Measurements from ENCODE around the gene PIGL.
"Not testable (repeated sequence)": the region's sequence is repeated elsewhere in the genome, so short reads cannot be mapped to it uniquely, and the experiment has no call there.

Gene PIGL

GRCh38 chr17:16217002-16217635 lies at the start of gene PIGL:
Gene PIGL, plus strand, starts transcription at chr17:16217210. Its CDS starts 17 bp downstream, at chr17:16217227.
- H3K36me3 ChIP-seq (ENCODE audit: insufficient read depth, low read length): no peaks in the 10 kb centered on the region
- H2AFZ ChIP-seq (ENCODE audit: low read length, unreplicated experiment): peak within 1 kb of the TSS; percentile 97
- H3K27ac ChIP-seq (ENCODE audit: low read depth, low read length): peak within 1 kb of the TSS; percentile 82
- H3K4me3 ChIP-seq (ENCODE audit: low read depth, low read length): peak within 1 kb of the TSS; percentile 82
- H3K79me2 ChIP-seq (ENCODE audit: control insufficient read depth, insufficient read depth, low read length, unreplicated experiment): peaks cover 70% of the 10 kb centered on the region
- peaks cover 15% of the 10 kb centered on the region for H3K4me1 ChIP-seq (ENCODE audit: control insufficient read depth, insufficient read depth, low read length, unreplicated experiment)
- H3K27me3 ChIP-seq (ENCODE audit: insufficient read depth, low read length): no peaks in the 10 kb centered on the region

- H3K4me1 ChIP-seq (ENCODE audit: control insufficient read depth, insufficient read depth, low read length, unreplicated experiment): peaks cover 9% of the 10 kb centered on the region
- no peaks in the 10 kb centered on the region; the same call in 1 of the 2 replicates for H3K36me3 ChIP-seq (ENCODE audit: insufficient read depth, low read length)
- H3K4me3 ChIP-seq (ENCODE audit: low read depth, low read length): peak overlapping the region; percentile 12; the same call in 1 of the 2 replicates
- H2AFZ ChIP-seq (ENCODE audit: low read length, unreplicated experiment): no peak overlapping the region
- peak overlapping the region; percentile 11; the same call in 1 of the 2 replicates for H3K27ac ChIP-seq (ENCODE audit: low read depth, low read length)
- peaks cover 32% of the 10 kb centered on the region for H3K79me2 ChIP-seq (ENCODE audit: control insufficient read depth, insufficient read depth, low read length, unreplicated experiment)
- H3K27me3 ChIP-seq (ENCODE audit: insufficient read depth, low read length): no peaks in the 10 kb centered on the region
Observed at GRCh38 chr17:16171613-16172012, 45.4 kb upstream of the PIGL start.

- peaks cover 11% of the 10 kb centered on the region for H3K36me3 ChIP-seq (ENCODE audit: insufficient read depth, low read length)
- no peak overlapping the region for H3K4me3 ChIP-seq (ENCODE audit: low read depth, low read length)
- no peak overlapping the region for H2AFZ ChIP-seq (ENCODE audit: low read length, unreplicated experiment)
- peaks cover 9% of the 10 kb centered on the region for H3K4me1 ChIP-seq (ENCODE audit: control insufficient read depth, insufficient read depth, low read length, unreplicated experiment)
- peaks cover 67% of the 10 kb centered on the region for H3K79me2 ChIP-seq (ENCODE audit: control insufficient read depth, insufficient read depth, low read length, unreplicated experiment)
- no peak overlapping the region for H3K27ac ChIP-seq (ENCODE audit: low read depth, low read length)
- no peaks in the 10 kb centered on the region for H3K27me3 ChIP-seq (ENCODE audit: insufficient read depth, low read length)
Observed at GRCh38 chr17:16178836-16179235, 38.2 kb upstream of the PIGL start.

- peaks cover 9% of the 10 kb centered on the region for H3K4me1 ChIP-seq (ENCODE audit: control insufficient read depth, insufficient read depth, low read length, unreplicated experiment)
- H3K27me3 ChIP-seq (ENCODE audit: insufficient read depth, low read length): no peaks in the 10 kb centered on the region
- H2AFZ ChIP-seq (ENCODE audit: low read length, unreplicated experiment): no peak overlapping the region
- peaks cover 29% of the 10 kb centered on the region for H3K36me3 ChIP-seq (ENCODE audit: insufficient read depth, low read length)
- no peak overlapping the region for H3K27ac ChIP-seq (ENCODE audit: low read depth, low read length)
- peaks cover 59% of the 10 kb centered on the region for H3K79me2 ChIP-seq (ENCODE audit: control insufficient read depth, insufficient read depth, low read length, unreplicated experiment)
- no peak overlapping the region for H3K4me3 ChIP-seq (ENCODE audit: low read depth, low read length)
Observed at GRCh38 chr17:16181581-16181980, 35.4 kb upstream of the PIGL start.

GRCh38 chr17:16187642-16188041 lies 29.4 kb upstream of the PIGL start:
- Histone ChIP-seq H3K4me1 (ENCODE audit: control insufficient read depth, insufficient read depth, low read length, unreplicated experiment) (no peaks in the 10 kb centered on the region), H3K27ac (ENCODE audit: low read depth, low read length) (no peak overlapping the region), H3K4me3 (ENCODE audit: low read depth, low read length) (no peak overlapping the region), H3K27me3 (ENCODE audit: insufficient read depth, low read length) (no peaks in the 10 kb centered on the region), H2AFZ (ENCODE audit: low read length, unreplicated experiment) (no peak overlapping the region), H3K36me3 (ENCODE audit: insufficient read depth, low read length) (peaks cover 21% of the 10 kb centered on the region), H3K79me2 (ENCODE audit: control insufficient read depth, insufficient read depth, low read length, unreplicated experiment) (peaks cover 51% of the 10 kb centered on the region)

GRCh38 chr17:16189791-16190348 lies 27.1 kb upstream of the PIGL start:
- Histone ChIP-seq H2AFZ (ENCODE audit: low read length, unreplicated experiment) (no peak overlapping the region), H3K79me2 (ENCODE audit: control insufficient read depth, insufficient read depth, low read length, unreplicated experiment) (peaks cover 49% of the 10 kb centered on the region), H3K27ac (ENCODE audit: low read depth, low read length) (no peak overlapping the region), H3K4me1 (ENCODE audit: control insufficient read depth, insufficient read depth, low read length, unreplicated experiment) (no peaks in the 10 kb centered on the region), H3K4me3 (ENCODE audit: low read depth, low read length) (no peak overlapping the region), H3K27me3 (ENCODE audit: insufficient read depth, low read length) (no peaks in the 10 kb centered on the region), H3K36me3 (ENCODE audit: insufficient read depth, low read length) (peaks cover 25% of the 10 kb centered on the region)

GRCh38 chr17:16190703-16191360 lies 26.2 kb upstream of the PIGL start:
- no peaks in the 10 kb centered on the region for H3K27me3 ChIP-seq (ENCODE audit: insufficient read depth, low read length)
- no peaks in the 10 kb centered on the region for H3K4me1 ChIP-seq (ENCODE audit: control insufficient read depth, insufficient read depth, low read length, unreplicated experiment)
- peaks cover 55% of the 10 kb centered on the region for H3K79me2 ChIP-seq (ENCODE audit: control insufficient read depth, insufficient read depth, low read length, unreplicated experiment)
- H3K36me3 ChIP-seq (ENCODE audit: insufficient read depth, low read length): peaks cover 21% of the 10 kb centered on the region; the same call in 1 of the 2 replicates
- no peak overlapping the region for H2AFZ ChIP-seq (ENCODE audit: low read length, unreplicated experiment)
- no peak overlapping the region for H3K4me3 ChIP-seq (ENCODE audit: low read depth, low read length)
- H3K27ac ChIP-seq (ENCODE audit: low read depth, low read length): no peak overlapping the region

- Histone ChIP-seq H3K36me3 (ENCODE audit: insufficient read depth, low read length) (peaks cover 14% of the 10 kb centered on the region; the same call in 1 of the 2 replicates), H3K27me3 (ENCODE audit: insufficient read depth, low read length) (no peaks in the 10 kb centered on the region), H3K4me1 (ENCODE audit: control insufficient read depth, insufficient read depth, low read length, unreplicated experiment) (no peaks in the 10 kb centered on the region), H3K27ac (ENCODE audit: low read depth, low read length) (no peak overlapping the region), H3K4me3 (ENCODE audit: low read depth, low read length) (no peak overlapping the region), H3K79me2 (ENCODE audit: control insufficient read depth, insufficient read depth, low read length, unreplicated experiment) (peaks cover 50% of the 10 kb centered on the region), H2AFZ (ENCODE audit: low read length, unreplicated experiment) (no peak overlapping the region)
Observed at GRCh38 chr17:16191604-16192003, 25.4 kb upstream of the PIGL start.

GRCh38 chr17:16194307-16194835 lies 22.6 kb upstream of the PIGL start:
- not testable (repeated sequence) for H3K4me1 ChIP-seq (ENCODE audit: control insufficient read depth, insufficient read depth, low read length, unreplicated experiment); H3K27ac ChIP-seq (ENCODE audit: low read depth, low read length); H3K4me3 ChIP-seq (ENCODE audit: low read depth, low read length); H3K27me3 ChIP-seq (ENCODE audit: insufficient read depth, low read length); H2AFZ ChIP-seq (ENCODE audit: low read length, unreplicated experiment)
- Histone ChIP-seq H3K79me2 (ENCODE audit: control insufficient read depth, insufficient read depth, low read length, unreplicated experiment) (peaks cover 59% of the 10 kb centered on the region), H3K36me3 (ENCODE audit: insufficient read depth, low read length) (peaks cover 18% of the 10 kb centered on the region)

- Histone ChIP-seq H3K27ac (ENCODE audit: low read depth, low read length) (no peak overlapping the region), H3K4me3 (ENCODE audit: low read depth, low read length) (no peak overlapping the region), H2AFZ (ENCODE audit: low read length, unreplicated experiment) (no peak overlapping the region), H3K79me2 (ENCODE audit: control insufficient read depth, insufficient read depth, low read length, unreplicated experiment) (peaks cover 68% of the 10 kb centered on the region), H3K36me3 (ENCODE audit: insufficient read depth, low read length) (peaks cover 15% of the 10 kb centered on the region), H3K4me1 (ENCODE audit: control insufficient read depth, insufficient read depth, low read length, unreplicated experiment) (peaks cover 3% of the 10 kb centered on the region), H3K27me3 (ENCODE audit: insufficient read depth, low read length) (no peaks in the 10 kb centered on the region)
Observed at GRCh38 chr17:16197276-16197675, 19.7 kb upstream of the PIGL start.

All from ACC112 (cell line).